Cerebellar cortex (tissue), 1 donor: Measurements from ENCODE around the gene PLSCR4.

Experiments
- DNase-seq: peaks from one replicate; pipeline ENCODE4 v3.0.0-alpha.2; 2015; ENCODE audit warnings: low spot score

The PLSCR4 gene

GRCh38 chr3:146195030-146195429 is 55.9 kb downstream of the PLSCR4 start:
- no peak for DNase-seq

GRCh38 chr3:146191051-146191450 is 59.9 kb downstream of the PLSCR4 start:
- no peak for DNase-seq

GRCh38 chr3:146189519-146190173 is 61.3 kb downstream of the PLSCR4 start:
- DNase-seq = peak; percentile 69

GRCh38 chr3:146187334-146187950 is 63.5 kb downstream of the PLSCR4 start:
- DNase-seq = peak; percentile 28

GRCh38 chr3:146184241-146185015 is 66.5 kb downstream of the PLSCR4 start:
- no peak for DNase-seq

- DNase-seq = no peak
These were observed 69.7 kb downstream of the PLSCR4 start for GRCh38 chr3:146181216-146181615.

- DNase-seq = no peak
These were observed 70.5 kb downstream of the PLSCR4 start for GRCh38 chr3:146180376-146180775.

- no peak for DNase-seq
These were observed 72.8 kb downstream of the PLSCR4 start for GRCh38 chr3:146178006-146178689.

- DNase-seq = no peak
These were observed 73.4 kb downstream of the PLSCR4 start for GRCh38 chr3:146177519-146177918.

- no peak for DNase-seq
These were observed 73.8 kb downstream of the PLSCR4 start for GRCh38 chr3:146177072-146177471.

- no peak for DNase-seq
These were observed 78.3 kb downstream of the PLSCR4 start for GRCh38 chr3:146172586-146172985.

GRCh38 chr3:146170591-146170990 is 80.3 kb downstream of the PLSCR4 start:
- no peak for DNase-seq

GRCh38 chr3:146169891-146170290 is 81.0 kb downstream of the PLSCR4 start:
- DNase-seq = no peak

GRCh38 chr3:146166826-146167225 is 84.1 kb downstream of the PLSCR4 start:
- no peak for DNase-seq

- no peak for DNase-seq
These were observed 84.5 kb downstream of the PLSCR4 start for GRCh38 chr3:146166415-146166821.

- no peak for DNase-seq
These were observed 85.0 kb downstream of the PLSCR4 start for GRCh38 chr3:146165877-146166276.

GRCh38 chr3:146164971-146165769 is 85.7 kb downstream of the PLSCR4 start:
- DNase-seq = no peak

GRCh38 chr3:146164506-146164905 is 86.4 kb downstream of the PLSCR4 start:
- no peak for DNase-seq

GRCh38 chr3:146164071-146164470 is 86.8 kb downstream of the PLSCR4 start:
- no peak for DNase-seq

- no peak for DNase-seq
These were observed 87.3 kb downstream of the PLSCR4 start for GRCh38 chr3:146163584-146163983.

- no peak for DNase-seq
These were observed 88.3 kb downstream of the PLSCR4 start for GRCh38 chr3:146162561-146162960.

- peak; percentile 42 for DNase-seq
These were observed 89.3 kb downstream of the PLSCR4 start for GRCh38 chr3:146161663-146162002.
